ENCODE results near the gene TPP2. TPM values are rescaled to one million over a fixed set of nuclear protein-coding genes. Genes with fewer than 3 reads are reported as not detected.

The TPP2 gene
- total RNA-seq, 1 donor from 2014 or later, result 43.4 TPM

- no peak for DNase-seq
- Histone ChIP-seq H3K9me3 (no peaks in the 10 kb centered on the region), H3K36me3 (no peaks in the 10 kb centered on the region), H3K27me3 (no peaks in the 10 kb centered on the region), H3K27ac (peak overlapping the region; percentile 99), H3K4me3 (peak overlapping the region; percentile 94), H3K4me1 (peaks cover 45% of the 10 kb centered on the region)
- no peak for TF ChIP-seq CTCF (IDR thresholded peaks at IDR 0.05)
- peak; percentile 15 for ATAC-seq
- intact Hi-C loops (cut with DNase I), result no loop called here
Observed at GRCh38 chr13:102597029-102597961, 509 bp downstream of the TPP2 start.

- Histone ChIP-seq H3K27ac (peak overlapping the region; percentile 99), H3K9me3 (no peaks in the 10 kb centered on the region), H3K27me3 (no peaks in the 10 kb centered on the region), H3K4me1 (peaks cover 39% of the 10 kb centered on the region), H3K36me3 (no peaks in the 10 kb centered on the region), H3K4me3 (peak overlapping the region; percentile 94)
- ATAC-seq (no peak), DNase-seq (no peak)
- intact Hi-C loops (cut with DNase I), result no loop called here
- TF ChIP-seq CTCF (IDR thresholded peaks at IDR 0.05), result no peak
Observed at GRCh38 chr13:102598061-102598460, 1.3 kb downstream of the TPP2 start.

GRCh38 chr13:102599426-102600012 lies 2.7 kb downstream of the TPP2 start:
- intact Hi-C loops (cut with DNase I), result no loop called here

GRCh38 chr13:102606537-102607309 lies 9.9 kb downstream of the TPP2 start:
- intact Hi-C loops (cut with DNase I), result no loop called here
- no peak overlapping the region for H3K4me3 ChIP-seq
- peaks cover 5% of the 10 kb centered on the region for H3K4me1 ChIP-seq
- H3K9me3 ChIP-seq, result no peaks in the 10 kb centered on the region
- H3K27ac ChIP-seq, result no peak overlapping the region
- H3K36me3 ChIP-seq, result peaks cover 66% of the 10 kb centered on the region
- ATAC-seq (no peak), DNase-seq (no peak)
- no peak for TF ChIP-seq CTCF (IDR thresholded peaks at IDR 0.05)
- H3K27me3 ChIP-seq, result no peaks in the 10 kb centered on the region

More at GRCh38 chr13:102599426-102600012, 2.7 kb downstream of the TPP2 start:
- Histone ChIP-seq H3K27me3 (no peaks in the 10 kb centered on the region), H3K4me3 (peak overlapping the region; percentile 94), H3K36me3 (no peaks in the 10 kb centered on the region), H3K27ac (no peak overlapping the region), H3K4me1 (peaks cover 39% of the 10 kb centered on the region), H3K9me3 (no peaks in the 10 kb centered on the region)
- ATAC-seq (no peak), DNase-seq (no peak)
- no peak for TF ChIP-seq CTCF (IDR thresholded peaks at IDR 0.05)

- intact Hi-C loops (cut with DNase I), result no loop called here
Observed at GRCh38 chr13:102608974-102609373, 12.2 kb downstream of the TPP2 start.

More at GRCh38 chr13:102608974-102609373, 12.2 kb downstream of the TPP2 start:
- Histone ChIP-seq H3K36me3 (peaks cover 72% of the 10 kb centered on the region), H3K4me3 (no peak overlapping the region), H3K4me1 (peaks cover 11% of the 10 kb centered on the region), H3K27me3 (no peaks in the 10 kb centered on the region), H3K9me3 (no peaks in the 10 kb centered on the region), H3K27ac (no peak overlapping the region)
- no peak for TF ChIP-seq CTCF (IDR thresholded peaks at IDR 0.05)
- DNase-seq (no peak), ATAC-seq (no peak)

Data from upper lobe of right lung (tissue), 1 donor.